ENCODE data around the gene CNTNAP2. TPM values are rescaled to one million over a fixed set of nuclear protein-coding genes. Genes with fewer than 3 reads are reported as not detected.

The CNTNAP2 gene
- total and polyA plus RNA-seq, 2 of the 8 experiments (the other 6 are each of a cell fraction or from before 2014, with no cell fraction given): 27.9 to 71.0 TPM

DNA sequence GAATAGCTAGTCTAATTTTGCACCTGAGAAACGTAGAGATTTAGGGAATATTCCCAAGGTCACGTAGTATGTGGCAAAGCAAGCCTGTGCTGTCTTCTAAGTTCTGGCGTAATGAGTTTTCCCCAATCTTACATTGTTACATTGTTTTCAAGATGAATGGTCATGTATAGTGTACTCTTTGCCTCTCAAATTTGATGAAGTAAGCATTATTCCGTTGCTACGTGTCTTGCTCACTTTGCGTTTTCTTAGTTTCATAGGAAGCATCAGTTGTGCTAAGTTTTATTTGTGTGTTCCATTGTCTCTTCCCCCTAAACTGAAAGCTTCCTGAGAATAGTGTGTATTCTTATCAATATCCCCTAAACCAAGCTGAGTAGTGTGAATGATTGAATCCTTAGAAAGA lies 1836.3 kb downstream of the CNTNAP2 start:
- Histone ChIP-seq H4K5ac (ENCODE audit: insufficient read length, low read depth, low read length) (no peak overlapping the region), H3K9ac (replicated peaks in 1 of 4; ENCODE audit: extremely low read depth in 1 of 4, low read depth in 3 of 4, low read length in 3 of 4) (no peak overlapping the region), H3K18ac (ENCODE audit: extremely low read depth, low read length) (no peak overlapping the region), H4K8ac (ENCODE audit: extremely low read depth, insufficient read depth, low read length) (no peak overlapping the region), H2BK15ac (ENCODE audit: low read length) (no peak overlapping the region), H2BK20ac (ENCODE audit: low read length) (no peak overlapping the region), H2BK120ac (replicated peaks; ENCODE audit: low read depth, low read length) (no peak overlapping the region), H3K79me1 (ENCODE audit: low read depth, low read length) (no peaks in the 10 kb centered on the region), H4K20me1 (replicated peaks in 1 of 2; ENCODE audit: control insufficient read depth in 1 of 2, insufficient read depth in 2 of 2, low read length in 2 of 2) (no peaks in the 10 kb centered on the region), H3K4ac (replicated peaks; ENCODE audit: insufficient read length, low read depth, low read length) (no peak overlapping the region), H4K91ac (replicated peaks; ENCODE audit: insufficient read length, low read length) (no peak overlapping the region), H2AFZ (ENCODE audit: low read length) (no peak overlapping the region), H3K9me3 (ENCODE audit: insufficient read depth in 2 of 2, low read depth in 1 of 2, low read length in 1 of 2) (no peaks in the 10 kb centered on the region), H2AK5ac (ENCODE audit: low read depth, low read length) (no peak overlapping the region), H3K79me2 (ENCODE audit: control insufficient read depth in 1 of 2, insufficient read depth in 2 of 2, low read length in 2 of 2) (no peaks in the 10 kb centered on the region), H3K27me3 (replicated peaks in 1 of 4; ENCODE audit: control insufficient read depth in 3 of 4, extremely low read depth in 1 of 4, insufficient read depth in 3 of 4, low read length in 3 of 4) (no peaks in the 10 kb centered on the region), H3K27ac (ENCODE audit: low read depth, low read length) (no peak overlapping the region), H3K4me3 (ENCODE audit: extremely low read depth in 1 of 4, insufficient read depth in 2 of 4, low read depth in 3 of 4, low read length in 4 of 4) (no peak overlapping the region), H2BK12ac (ENCODE audit: low read depth, low read length) (no peak overlapping the region), H3K4me1 (replicated peaks in 1 of 4; ENCODE audit: control insufficient read depth in 3 of 4, insufficient read depth in 4 of 4, low read length in 3 of 4) (no peaks in the 10 kb centered on the region), H3K23ac (ENCODE audit: insufficient read length) (no peak overlapping the region), H3K36me3 (ENCODE audit: control insufficient read depth in 2 of 4, insufficient read depth in 4 of 4, low read length in 3 of 4) (no peaks in the 10 kb centered on the region), H3K4me2 (ENCODE audit: insufficient read depth in 1 of 2, low read depth in 2 of 2, low read length in 2 of 2) (no peak overlapping the region), H3K14ac (ENCODE audit: insufficient read length) (no peak overlapping the region), H3K56ac (replicated peaks; ENCODE audit: insufficient read length, low read depth, low read length) (no peak overlapping the region), H3K23me2 (ENCODE audit: low read depth, low read length) (no peaks in the 10 kb centered on the region), H2BK5ac (ENCODE audit: low read depth, low read length) (no peak overlapping the region)
- no peak for TF ChIP-seq CTBP2 (IDR thresholded peaks at IDR 0.05; ENCODE audit: borderline replicate concordance, insufficient read depth, insufficient read length, low read length)
- no peak for TF ChIP-seq EGR1 (IDR thresholded peaks at IDR 0.05; ENCODE audit: borderline replicate concordance, low read depth, low read length)
- TF ChIP-seq NRF1 (IDR thresholded peaks at IDR 0.05; ENCODE audit: low read depth, low read length): no peak
- TF ChIP-seq, protein P1, sequence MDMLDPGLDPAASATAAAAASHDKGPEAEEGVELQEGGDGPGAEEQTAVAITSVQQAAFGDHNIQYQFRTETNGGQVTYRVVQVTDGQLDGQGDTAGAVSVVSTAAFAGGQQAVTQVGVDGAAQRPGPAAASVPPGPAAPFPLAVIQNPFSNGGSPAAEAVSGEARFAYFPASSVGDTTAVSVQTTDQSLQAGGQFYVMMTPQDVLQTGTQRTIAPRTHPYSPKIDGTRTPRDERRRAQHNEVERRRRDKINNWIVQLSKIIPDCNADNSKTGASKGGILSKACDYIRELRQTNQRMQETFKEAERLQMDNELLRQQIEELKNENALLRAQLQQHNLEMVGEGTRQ (IDR thresholded peaks at IDR 0.05; ENCODE audit: low read length): no peak
- TF ChIP-seq KDM5A (IDR thresholded peaks at IDR 0.05; ENCODE audit: low read length): no peak
- TF ChIP-seq TCF12 (IDR thresholded peaks at IDR 0.05; ENCODE audit: low read depth, low read length): no peak
- no peak for TF ChIP-seq TEAD4 (IDR thresholded peaks at IDR 0.05; ENCODE audit: low read depth, low read length)
- no peak for TF ChIP-seq CHD2 (IDR thresholded peaks at IDR 0.05; ENCODE audit: low read length)
- TF ChIP-seq CBX5 (IDR thresholded peaks at IDR 0.05; ENCODE audit: low read depth, low read length): no peak
- no peak for TF ChIP-seq SP1 (IDR thresholded peaks at IDR 0.05; ENCODE audit: low read depth, low read length)
- DNase-seq (ENCODE audit: low read depth in 1 of 2, low spot score in 2 of 2): no peak
- 94% methylated on average over 6 of the region's 6 CpGs; no CpG with 5 or more reads in 1 of the 2 experiments for WGBS, 2 experiments (ENCODE audit: extremely low coverage in 1 of 2, insufficient coverage in 1 of 2, insufficient read length in 1 of 2, insufficient replicate concordance in 2 of 2, low coverage in 1 of 2, low lambda C conversion rate in 2 of 2, missing lambda C conversion rate in 1 of 2)
- FAIRE-seq: no peak
- POLR2A ChIA-PET (ENCODE audit: partially characterized antibody): no interaction called here
- CTCF ChIA-PET (ENCODE audit: partially characterized antibody): no interaction called here
